K562 (cell line): Measurements from ENCODE around the gene SOWAHC. TPM values are rescaled to one million over a fixed set of nuclear protein-coding genes. Genes with fewer than 3 reads are reported as not detected.

Experiments
- ATAC-seq: fragments of 200-7000 bp; cut with Tn5 transposase; 3 replicates; pipeline ENCODE4 v1.9.1; 2020; ENCODE audit warnings: moderate library complexity
- BruUV-seq: library from RNA; stranded (reverse); fragments of 400-500 nt; replicated peaks from 2 replicates; lab custom pipeline; 2021; lab: Mats Ljungman, UMichigan
- CTCF ChIA-PET: fragments of 300-600 bp; formaldehyde crosslinking; extraction: SDS; loops from one replicate; lab custom pipeline; 2021; ENCODE audit warnings: low intra/inter-chr PET ratio; lab: Yijun Ruan, JAX
- POLR2A ChIA-PET: fragments of 300-600, 350-650 bp; sonication (Branson Sonifier 250); formaldehyde crosslinking; extraction: SDS; loops from one replicate; lab custom pipeline; 2021; ENCODE audit warnings: antibody characterized with exemption, inconsistent platforms; lab: Yijun Ruan, JAX
- DNase-seq, 4 experiments: peaks; one replicate each; pipeline versions ENCODE4 v3.0.0 to v3.0.0-alpha.2; 2011 to 2018; ENCODE audit warnings: low spot score in 3 of 4, mixed read lengths in 3 of 4; ENCODE audit errors: extremely low read depth in 1 of 4
- FAIRE-seq: peaks from 2 replicates; lab custom pipeline; 2011; peaks lifted over from hg19 to GRCh38; lab: Jason Lieb, UNC
- H2AFZ ChIP-seq: 2 replicates; pipeline ENCODE4 v1.6.0; 2011; ENCODE audit warnings: low read depth, low read length, control low read depth, inconsistent platforms
- H3K27ac ChIP-seq: fragments of 200-600 bp; 3 replicates; pipeline ENCODE4 v1.8.0; 2011; ENCODE audit warnings: low read depth, mild to moderate bottlenecking, control low read depth, inconsistent platforms, low read length, moderate library complexity, mixed read lengths; ENCODE audit errors: extremely low read depth
- H3K27me3 ChIP-seq, 2 experiments: fragments of 300-600 bp in 1 of 2; 2 replicates in 1 of 2; 3 replicates in 1 of 2; pipeline versions ENCODE4 v1.6.0 to v1.8.0; 2011; ENCODE audit warnings: inconsistent platforms in 2 of 2, low read length in 2 of 2, mild to moderate bottlenecking in 1 of 2, mixed read lengths in 1 of 2, moderate library complexity in 1 of 2; ENCODE audit not compliant: control insufficient read depth in 2 of 2, insufficient read depth in 2 of 2
- H3K36me3 ChIP-seq: fragments of 300-600 bp; 3 replicates; pipeline ENCODE4 v1.8.0; 2011; ENCODE audit warnings: mild to moderate bottlenecking, low read length, inconsistent platforms; ENCODE audit not compliant: control insufficient read depth, insufficient read depth
- H3K4me1 ChIP-seq, 2 experiments: fragments of 200-600 bp in 1 of 2; replicated peaks in 1 of 2; 2 replicates in 1 of 2; 3 replicates in 1 of 2; pipeline versions ENCODE4 v1.5.1 to v1.8.0; 2011; ENCODE audit warnings: inconsistent platforms in 2 of 2, low read length in 2 of 2, mild to moderate bottlenecking in 1 of 2, mixed read lengths in 1 of 2, moderate library complexity in 1 of 2; ENCODE audit not compliant: control insufficient read depth in 2 of 2, insufficient read depth in 2 of 2
- H3K4me2 ChIP-seq: 2 replicates; pipeline ENCODE4 v1.6.1; 2011; ENCODE audit warnings: low read length, control low read depth, inconsistent platforms, mixed read lengths; ENCODE audit not compliant: insufficient read depth
- H3K4me3 ChIP-seq: fragments of 200-600 bp; sonication (generic), shearing (Covaris generic); 2 replicates; pipeline ENCODE4 v1.5.1; 2016; ENCODE audit warnings: control low read depth, inconsistent platforms
- H3K79me2 ChIP-seq: fragments of 200-600 bp; 3 replicates; pipeline ENCODE4 v1.8.0; 2011; ENCODE audit warnings: low read length, inconsistent platforms; ENCODE audit not compliant: control insufficient read depth, insufficient read depth
- H3K9ac ChIP-seq, 2 experiments: 2 replicates each; pipeline versions ENCODE4 v1.6.0 to v1.6.1; 2011; ENCODE audit warnings: low read depth in 2 of 2, low read length in 2 of 2, control low read depth in 1 of 2, inconsistent platforms in 1 of 2, mild to moderate bottlenecking in 1 of 2, mixed read lengths in 1 of 2; ENCODE audit not compliant: insufficient read depth in 1 of 2
- H3K9me1 ChIP-seq: one replicate; pipeline ENCODE4 v1.6.0; 2011; ENCODE audit warnings: inconsistent platforms, mild to moderate bottlenecking, low read length, moderate library complexity; ENCODE audit not compliant: control insufficient read depth, insufficient read depth
- H3K9me3 ChIP-seq: replicated peaks from 2 replicates; pipeline ENCODE4 v1.5.1; 2011; ENCODE audit warnings: low read depth, low read length, inconsistent platforms; ENCODE audit not compliant: control insufficient read depth, insufficient read depth
- H4K20me1 ChIP-seq: replicated peaks from 2 replicates; pipeline ENCODE4 v1.6.1; 2011; ENCODE audit warnings: low read length, inconsistent platforms, mixed read lengths; ENCODE audit not compliant: control insufficient read depth, insufficient read depth
- BMI1 ChIP-seq: fragments of 150-350 bp; IDR thresholded peaks from 2 replicates; pipeline ENCODE4 v1.6.1; 2014; ENCODE audit warnings: low read length
- CEBPG ChIP-seq, 3 experiments: fragments of 200-800 bp in 1 of 3; sonication (Bioruptor generic) in 1 of 3; sonication (generic) in 1 of 3; formaldehyde crosslinking in 1 of 3; IDR thresholded peaks in 2 of 3; conservative IDR thresholded peaks in 1 of 3; 2 replicates each; pipeline versions ENCODE4 v1.6.1 to v1.8.0; 2016 to 2022; ENCODE audit warnings: missing compliant biosample characterization in 2 of 3, missing genetic modification characterization in 2 of 3, mild to moderate bottlenecking in 1 of 3, missing genetic modification reagents in 1 of 3
- COPS2 ChIP-seq: fragments of 450-650 bp; conservative IDR thresholded peaks from 2 replicates; pipeline ENCODE4 v1.6.1; 2016; ENCODE audit warnings: mild to moderate bottlenecking, moderate library complexity
- FOXP1 ChIP-seq: sonication (generic); formaldehyde crosslinking; IDR thresholded peaks from 2 replicates; pipeline ENCODE4 v1.8.0; 2022; ENCODE audit warnings: mild to moderate bottlenecking, missing genetic modification reagents
- ILK ChIP-seq: fragments of 450-650 bp; IDR thresholded peaks from 2 replicates; pipeline ENCODE4 v1.6.1; 2016; ENCODE audit warnings: missing genetic modification characterization, low read depth, mild to moderate bottlenecking, missing compliant biosample characterization, moderate library complexity, borderline replicate concordance
- KAT8 ChIP-seq: fragments of 450-650 bp; IDR thresholded peaks from 2 replicates; pipeline ENCODE4 v1.6.1; 2016; ENCODE audit warnings: low read depth, mild to moderate bottlenecking
- MAFK ChIP-seq: IDR thresholded peaks from 2 replicates; pipeline ENCODE4 v1.6.1; 2011; ENCODE audit warnings: low read length, improper control_type of control experiment
- MCM5 ChIP-seq: fragments of 450-650 bp; IDR thresholded peaks from 2 replicates; pipeline ENCODE4 v1.6.1; 2016; ENCODE audit warnings: low read depth
- PHF8 ChIP-seq: fragments of 200-600 bp; sonication (generic); IDR thresholded peaks from 2 replicates; pipeline ENCODE4 v1.6.1; 2012; ENCODE audit warnings: mixed run types, mild to moderate bottlenecking, inconsistent platforms, low read length, moderate library complexity, borderline replicate concordance
- SMARCA4 ChIP-seq: fragments of 450-650 bp; IDR thresholded peaks from 2 replicates; pipeline ENCODE4 v1.6.1; 2016
- TAF15 ChIP-seq: fragments of 200-400 bp; formaldehyde crosslinking; IDR thresholded peaks from 2 replicates; pipeline ENCODE4 v1.6.1; 2017; ENCODE audit warnings: mild to moderate bottlenecking, low read depth, low read length, moderate library complexity
- ZBTB17 ChIP-seq: fragments of 450-650 bp; formaldehyde crosslinking; IDR thresholded peaks from 2 replicates; pipeline ENCODE4 v1.4.0; 2020; ENCODE audit warnings: mild to moderate bottlenecking
- ZNF76 ChIP-seq: fragments of 250-450 bp; sonication (Bioruptor Pico); IDR thresholded peaks from 2 replicates; pipeline ENCODE4 v1.4.0; 2020; ENCODE audit warnings: mild to moderate bottlenecking, moderate library complexity, borderline replicate concordance
- WGBS: fragments of 100-300 bp; shearing (Covaris generic); methylation state at CpG from one replicate; pipeline ENCODE4 v1.1.6; 2016; ENCODE audit warnings: low coverage, mixed read lengths; ENCODE audit not compliant: insufficient coverage; ENCODE audit errors: missing lambda C conversion rate; 5-methylcytosine and 5-hydroxymethylcytosine counted together
- in situ Hi-C: fragments of 300-500 bp; cut with MboI; formaldehyde crosslinking; loops from 4 replicates; pipeline ENCODE4 v1.15.0; 2018; ENCODE audit warnings: inconsistent platforms, mixed read lengths
- intact Hi-C: fragments of 100-400 bp; cut with micrococcal nuclease; formaldehyde crosslinking; loops from 2 replicates; pipeline ENCODE4 v1.14.2; 2022
- polyA plus RNA-seq, 8 experiments: library from polyadenylated mRNA; depleted of rRNA in 4 of 8; stranded (reverse) in 5 of 8; unstranded in 3 of 8; fragments of >200 nt; fragmentation: Nextera tagmentation in 2 of 8; fragmentation: Illumina TruSeq in 1 of 8; extraction: Ambion mirVana in 2 of 8; extraction: Trizol in 1 of 8; gene quantifications; 2 replicates each; pipeline versions ENCODE4 v1.2.1 to v1.2.3, GENCODE V29; 2011 to 2014; ENCODE audit warnings: inconsistent platforms in 1 of 8, missing spikeins in 1 of 8
- total RNA-seq, 7 experiments: library from RNA; depleted of rRNA in 6 of 7; stranded (reverse); fragments of >200 nt in 6 of 7; fragmentation: Illumina TruSeq in 2 of 7; extraction: Trizol in 2 of 7; gene quantifications; 2 replicates each; pipeline versions ENCODE4 v1.2.1 to v1.2.3, GENCODE V29; 2011 to 2021; ENCODE audit warnings: low replicate concordance in 1 of 7
- TF ChIP-seq, protein P1 (sequence below): fragments of 450-650 bp; IDR thresholded peaks from 2 replicates; pipeline ENCODE4 v1.6.1; 2016; ENCODE audit warnings: low read depth

SOWAHC gene
- total and polyA plus RNA-seq, 9 of the 15 experiments (the other 6 are each of a cell fraction or from before 2014, with no cell fraction given), result 0.04 TPM; not detected in 8

DNA sequence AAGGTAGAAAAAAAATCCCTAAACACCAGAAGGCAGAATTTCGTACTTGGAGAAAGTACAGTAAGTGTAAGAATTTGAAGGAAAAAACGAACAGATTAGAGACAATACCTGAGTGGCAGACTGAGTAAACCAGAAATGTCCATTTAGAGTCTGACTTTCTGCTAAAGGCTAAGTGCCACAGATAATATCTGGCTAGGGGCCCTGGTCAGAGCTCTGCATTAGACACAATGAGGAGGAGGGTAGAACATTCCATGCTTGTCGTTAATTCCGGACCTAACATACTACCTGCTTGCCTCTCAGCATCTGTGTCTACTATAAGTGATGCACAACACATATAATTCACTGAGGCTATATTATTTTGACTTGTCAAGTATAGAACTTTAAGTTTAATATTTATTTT lies 18.5 kb upstream of the SOWAHC start (continued):
- TF ChIP-seq MCM5, result no peak

DNA sequence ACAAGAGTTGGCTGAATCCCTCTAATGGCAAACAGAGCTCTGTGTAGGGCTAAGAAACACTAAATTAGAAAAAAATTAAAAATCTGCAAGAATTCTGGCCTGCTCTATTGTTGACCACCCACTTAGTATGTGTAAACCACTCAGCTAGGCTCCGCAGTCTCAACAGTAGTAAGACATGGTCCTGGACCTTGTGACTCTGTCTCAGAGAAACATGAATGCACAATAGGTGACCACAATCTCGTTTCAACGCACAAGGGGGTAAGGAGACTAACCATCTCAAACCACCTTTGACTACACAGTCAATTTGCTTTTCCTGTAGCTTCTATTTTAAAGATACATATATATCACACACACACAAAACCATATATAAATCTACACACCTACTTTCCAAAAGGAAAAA lies 16.9 kb upstream of the SOWAHC start:
- H3K9me3 ChIP-seq, result no peaks in the 10 kb centered on the region
- no peak overlapping the region for H3K27ac ChIP-seq
- no peaks in the 10 kb centered on the region; the same call in 1 of the 2 replicates for H4K20me1 ChIP-seq
- intact Hi-C loops, result no loop called here
- 0% methylated on average over 3 of the region's 3 CpGs for WGBS
- no peak overlapping the region for H3K4me2 ChIP-seq
- no peak overlapping the region for H3K4me3 ChIP-seq
- ATAC-seq (no peak), FAIRE-seq (no peak), DNase-seq (no peak)
- peaks cover 3 to 8% of the 10 kb centered on the region in 2 experiments; a peak in 3 of 5 replicates for H3K27me3 ChIP-seq
- no peaks in the 10 kb centered on the region for H3K9me1 ChIP-seq
- POLR2A ChIA-PET, result no interaction called here
- CTCF ChIA-PET, result no interaction called here
- H3K79me2 ChIP-seq, result no peaks in the 10 kb centered on the region
- no TSS peak for BruUV-seq
- H3K36me3 ChIP-seq, result no peaks in the 10 kb centered on the region
- in situ Hi-C loops, result no loop called here
- no peak overlapping the region for H2AFZ ChIP-seq
- no peak overlapping the region for H3K9ac ChIP-seq
- no peaks in the 10 kb centered on the region for H3K4me1 ChIP-seq
- TF ChIP-seq ZBTB17 (CRISPR knock-in tag) (no peak), FOXP1 (CRISPR knock-in tag) (no peak), SMARCA4 (no peak), COPS2 (no peak), BMI1 (no peak), CEBPG (CRISPR knock-in tag; IDR thresholded peaks at IDR 0.05) (no peak), CEBPG (tag; conservative IDR thresholded peaks at IDR 0.05 in 1 of 2, IDR thresholded peaks at IDR 0.05 in 1 of 2) (no peak), TAF15 (no peak), PHF8 (no peak), ILK (tag) (no peak), KAT8 (no peak), MAFK (no peak), ZNF76 (CRISPR knock-in tag) (no peak)
- TF ChIP-seq, protein P1, sequence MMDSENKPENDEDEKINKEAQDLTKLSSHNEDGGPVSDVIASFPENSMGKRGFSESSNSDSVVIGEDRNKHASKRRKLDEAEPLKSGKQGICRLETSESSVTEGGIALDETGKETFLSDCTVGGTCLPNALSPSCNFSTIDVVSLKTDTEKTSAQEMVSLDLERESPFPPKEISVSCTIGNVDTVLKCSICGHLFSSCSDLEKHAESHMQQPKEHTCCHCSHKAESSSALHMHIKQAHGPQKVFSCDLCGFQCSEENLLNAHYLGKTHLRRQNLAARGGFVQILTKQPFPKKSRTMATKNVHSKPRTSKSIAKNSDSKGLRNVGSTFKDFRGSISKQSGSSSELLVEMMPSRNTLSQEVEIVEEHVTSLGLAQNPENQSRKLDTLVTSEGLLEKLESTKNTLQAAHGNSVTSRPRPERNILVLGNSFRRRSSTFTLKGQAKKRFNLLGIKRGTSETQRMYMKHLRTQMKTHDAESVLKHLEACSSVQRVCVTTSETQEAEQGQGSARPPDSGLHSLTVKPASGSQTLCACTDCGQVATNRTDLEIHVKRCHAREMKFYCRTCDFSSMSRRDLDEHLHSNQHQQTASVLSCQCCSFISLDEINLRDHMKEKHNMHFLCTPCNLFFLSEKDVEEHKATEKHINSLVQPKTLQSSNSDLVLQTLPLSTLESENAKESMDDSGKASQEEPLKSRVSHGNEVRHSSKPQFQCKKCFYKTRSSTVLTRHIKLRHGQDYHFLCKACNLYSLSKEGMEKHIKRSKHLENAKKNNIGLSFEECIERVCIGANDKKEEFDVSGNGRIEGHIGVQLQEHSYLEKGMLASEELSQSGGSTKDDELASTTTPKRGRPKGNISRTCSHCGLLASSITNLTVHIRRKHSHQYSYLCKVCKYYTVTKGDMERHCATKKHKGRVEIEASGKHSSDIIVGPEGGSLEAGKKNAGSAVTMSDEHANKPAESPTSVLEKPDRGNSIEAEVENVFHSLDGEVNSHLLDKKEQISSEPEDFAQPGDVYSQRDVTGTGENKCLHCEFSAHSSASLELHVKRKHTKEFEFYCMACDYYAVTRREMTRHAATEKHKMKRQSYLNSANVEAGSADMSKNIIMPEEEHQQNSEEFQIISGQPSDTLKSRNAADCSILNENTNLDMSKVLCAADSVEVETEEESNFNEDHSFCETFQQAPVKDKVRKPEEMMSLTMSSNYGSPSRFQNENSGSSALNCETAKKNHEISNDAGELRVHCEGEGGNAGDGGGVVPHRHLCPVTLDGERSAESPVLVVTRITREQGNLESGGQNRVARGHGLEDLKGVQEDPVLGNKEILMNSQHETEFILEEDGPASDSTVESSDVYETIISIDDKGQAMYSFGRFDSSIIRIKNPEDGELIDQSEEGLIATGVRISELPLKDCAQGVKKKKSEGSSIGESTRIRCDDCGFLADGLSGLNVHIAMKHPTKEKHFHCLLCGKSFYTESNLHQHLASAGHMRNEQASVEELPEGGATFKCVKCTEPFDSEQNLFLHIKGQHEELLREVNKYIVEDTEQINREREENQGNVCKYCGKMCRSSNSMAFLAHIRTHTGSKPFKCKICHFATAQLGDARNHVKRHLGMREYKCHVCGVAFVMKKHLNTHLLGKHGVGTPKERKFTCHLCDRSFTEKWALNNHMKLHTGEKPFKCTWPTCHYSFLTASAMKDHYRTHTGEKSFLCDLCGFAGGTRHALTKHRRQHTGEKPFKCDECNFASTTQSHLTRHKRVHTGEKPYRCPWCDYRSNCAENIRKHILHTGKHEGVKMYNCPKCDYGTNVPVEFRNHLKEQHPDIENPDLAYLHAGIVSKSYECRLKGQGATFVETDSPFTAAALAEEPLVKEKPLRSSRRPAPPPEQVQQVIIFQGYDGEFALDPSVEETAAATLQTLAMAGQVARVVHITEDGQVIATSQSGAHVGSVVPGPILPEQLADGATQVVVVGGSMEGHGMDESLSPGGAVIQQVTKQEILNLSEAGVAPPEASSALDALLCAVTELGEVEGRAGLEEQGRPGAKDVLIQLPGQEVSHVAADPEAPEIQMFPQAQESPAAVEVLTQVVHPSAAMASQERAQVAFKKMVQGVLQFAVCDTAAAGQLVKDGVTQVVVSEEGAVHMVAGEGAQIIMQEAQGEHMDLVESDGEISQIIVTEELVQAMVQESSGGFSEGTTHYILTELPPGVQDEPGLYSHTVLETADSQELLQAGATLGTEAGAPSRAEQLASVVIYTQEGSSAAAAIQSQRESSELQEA, result no peak
